Prostate gland (tissue), 2 donors: Measurements from ENCODE around the gene SHISAL1. TPM values are rescaled to one million over a fixed set of nuclear protein-coding genes. Genes with fewer than 3 reads are reported as not detected.

Experiments
- DNase-seq: peaks from one replicate; pipeline ENCODE4 v3.0.0-alpha.2; 2019; ENCODE audit warnings: low spot score
- H3K27ac ChIP-seq, 2 donors: fragments of 200-600 bp; sonication (generic); 2 replicates each; pipeline ENCODE4 v1.5.1; 2017 to 2019
- H3K27me3 ChIP-seq: fragments of 200-600 bp; sonication (generic); replicated peaks from 2 replicates; pipeline ENCODE4 v1.5.1; 2019; ENCODE audit not compliant: insufficient read depth
- H3K36me3 ChIP-seq, 2 donors: fragments of 200-600 bp; sonication (generic); 1 replicate in 1 of 2; 2 replicates in 1 of 2; pipeline versions ENCODE4 v1.5.1 to v1.8.1; 2017 to 2019
- H3K4me1 ChIP-seq: fragments of 200-600 bp; sonication (generic); replicated peaks from 2 replicates; pipeline ENCODE4 v1.5.1; 2019
- H3K4me3 ChIP-seq, 2 donors: fragments of 200-600 bp; sonication (generic); 2 replicates each; pipeline ENCODE4 v1.5.1; 2017 to 2019
- H3K9me3 ChIP-seq: fragments of 200-600 bp; sonication (generic); 2 replicates; pipeline ENCODE4 v1.5.1; 2017
- POLR2A ChIP-seq: fragments of 450-650 bp; IDR thresholded peaks from one replicate; pipeline ENCODE4 v1.6.1; 2016; ENCODE audit warnings: antibody characterized with exemption, mild to moderate bottlenecking
- POLR2AphosphoS5 ChIP-seq: sonication (generic); formaldehyde crosslinking; IDR thresholded peaks from one replicate; pipeline ENCODE4 v1.6.1; 2017; ENCODE audit warnings: antibody characterized with exemption
- WGBS: methylation state at CpG from one replicate; pipeline ENCODE4 v1.1.5; 2018; 5-methylcytosine and 5-hydroxymethylcytosine counted together
- intact Hi-C: fragments of 100-400 bp; cut with DNase I; formaldehyde crosslinking; loops from one replicate; pipeline ENCODE4 v1.14.2; 2022
- total RNA-seq, 2 donors: library from RNA; depleted of rRNA; stranded (reverse); fragments of >200 nt; gene quantifications; one replicate each; pipeline ENCODE4 v1.1.0, GENCODE V29; 2016
- TF ChIP-seq, protein P1 (sequence below), 4 experiments: fragments of 200-600 bp in 2 of 4; fragments of 450-650 bp in 2 of 4; sonication (generic) in 2 of 4; IDR thresholded peaks; 1 replicate in 3 of 4; 2 replicates in 1 of 4; pipeline ENCODE4 v1.5.1; 2016 to 2019; ENCODE audit warnings: antibody characterized with exemption in 4 of 4, mild to moderate bottlenecking in 2 of 4, moderate library complexity in 2 of 4

The SHISAL1 gene
- total RNA-seq, 2 donors from 2014 or later, result 1.8 to 7.8 TPM

DNA sequence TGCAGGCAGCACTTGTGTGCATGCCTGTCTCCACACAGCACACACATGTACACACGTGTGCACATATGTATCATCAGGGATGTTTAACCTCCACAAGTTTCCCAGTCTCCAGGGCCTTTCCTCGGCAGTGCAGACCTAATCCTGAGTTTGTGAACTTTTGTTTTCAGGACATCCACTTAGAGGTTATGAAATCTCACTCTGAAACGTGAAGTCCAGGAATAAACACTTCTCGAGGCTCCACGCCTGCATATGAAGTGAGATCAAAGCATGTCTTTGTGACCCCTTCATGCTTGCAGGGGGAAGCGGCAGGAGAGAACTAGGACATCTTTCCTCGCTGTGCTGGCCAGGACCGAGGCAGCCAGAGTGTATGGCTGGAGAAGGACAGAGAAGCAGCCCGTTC is 3.1 kb downstream of the SHISAL1 start:
- Histone ChIP-seq H3K27me3 (no peaks in the 10 kb centered on the region), H3K9me3 (no peaks in the 10 kb centered on the region), H3K4me3 (no peak overlapping the region), H3K27ac (peak overlapping the region in 1 of 2 donors; percentile 50), H3K36me3 (no peaks in the 10 kb centered on the region), H3K4me1 (no peaks in the 10 kb centered on the region)
- TF ChIP-seq POLR2AphosphoS5, result peak; percentile 27
- TF ChIP-seq, protein P1, sequence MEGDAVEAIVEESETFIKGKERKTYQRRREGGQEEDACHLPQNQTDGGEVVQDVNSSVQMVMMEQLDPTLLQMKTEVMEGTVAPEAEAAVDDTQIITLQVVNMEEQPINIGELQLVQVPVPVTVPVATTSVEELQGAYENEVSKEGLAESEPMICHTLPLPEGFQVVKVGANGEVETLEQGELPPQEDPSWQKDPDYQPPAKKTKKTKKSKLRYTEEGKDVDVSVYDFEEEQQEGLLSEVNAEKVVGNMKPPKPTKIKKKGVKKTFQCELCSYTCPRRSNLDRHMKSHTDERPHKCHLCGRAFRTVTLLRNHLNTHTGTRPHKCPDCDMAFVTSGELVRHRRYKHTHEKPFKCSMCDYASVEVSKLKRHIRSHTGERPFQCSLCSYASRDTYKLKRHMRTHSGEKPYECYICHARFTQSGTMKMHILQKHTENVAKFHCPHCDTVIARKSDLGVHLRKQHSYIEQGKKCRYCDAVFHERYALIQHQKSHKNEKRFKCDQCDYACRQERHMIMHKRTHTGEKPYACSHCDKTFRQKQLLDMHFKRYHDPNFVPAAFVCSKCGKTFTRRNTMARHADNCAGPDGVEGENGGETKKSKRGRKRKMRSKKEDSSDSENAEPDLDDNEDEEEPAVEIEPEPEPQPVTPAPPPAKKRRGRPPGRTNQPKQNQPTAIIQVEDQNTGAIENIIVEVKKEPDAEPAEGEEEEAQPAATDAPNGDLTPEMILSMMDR (IDR thresholded peaks at IDR 0.05), result no peak
- DNase-seq, result no peak
- intact Hi-C loops, result no loop called here
- WGBS, result 58% methylated on average over 9 of the region's 9 CpGs

DNA sequence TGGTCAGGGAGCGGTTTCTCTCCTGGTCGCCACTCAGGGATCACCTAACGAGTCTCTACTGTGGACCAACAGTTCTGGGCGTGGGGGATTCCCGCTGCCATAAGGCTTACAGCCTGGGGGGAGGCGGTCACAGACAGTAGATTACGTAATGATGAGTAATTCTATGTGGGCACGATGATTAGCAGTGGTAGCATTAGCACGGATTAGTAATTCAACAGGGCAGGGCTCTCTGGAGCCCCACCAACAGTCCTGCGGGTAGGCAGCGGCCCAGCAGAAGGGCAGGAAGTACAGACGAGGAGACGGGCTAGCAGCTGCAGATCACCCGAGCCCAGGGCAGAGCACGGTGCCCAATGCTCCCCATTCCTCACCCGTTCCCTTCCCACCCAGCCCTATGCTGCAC is 3.6 kb downstream of the SHISAL1 start:
- 53% methylated on average over 16 of the region's 16 CpGs for WGBS
- no peak for TF ChIP-seq POLR2A
- no peak for TF ChIP-seq POLR2AphosphoS5
- TF ChIP-seq, protein P1 (IDR thresholded peaks at IDR 0.05), result no peak
- Histone ChIP-seq H3K9me3 (no peaks in the 10 kb centered on the region), H3K4me3 (no peak overlapping the region), H3K27ac (peak overlapping the region; percentile 50 to 52), H3K4me1 (no peaks in the 10 kb centered on the region), H3K36me3 (no peaks in the 10 kb centered on the region), H3K27me3 (no peaks in the 10 kb centered on the region)
- DNase-seq, result no peak
- intact Hi-C loops, result no loop called here

DNA sequence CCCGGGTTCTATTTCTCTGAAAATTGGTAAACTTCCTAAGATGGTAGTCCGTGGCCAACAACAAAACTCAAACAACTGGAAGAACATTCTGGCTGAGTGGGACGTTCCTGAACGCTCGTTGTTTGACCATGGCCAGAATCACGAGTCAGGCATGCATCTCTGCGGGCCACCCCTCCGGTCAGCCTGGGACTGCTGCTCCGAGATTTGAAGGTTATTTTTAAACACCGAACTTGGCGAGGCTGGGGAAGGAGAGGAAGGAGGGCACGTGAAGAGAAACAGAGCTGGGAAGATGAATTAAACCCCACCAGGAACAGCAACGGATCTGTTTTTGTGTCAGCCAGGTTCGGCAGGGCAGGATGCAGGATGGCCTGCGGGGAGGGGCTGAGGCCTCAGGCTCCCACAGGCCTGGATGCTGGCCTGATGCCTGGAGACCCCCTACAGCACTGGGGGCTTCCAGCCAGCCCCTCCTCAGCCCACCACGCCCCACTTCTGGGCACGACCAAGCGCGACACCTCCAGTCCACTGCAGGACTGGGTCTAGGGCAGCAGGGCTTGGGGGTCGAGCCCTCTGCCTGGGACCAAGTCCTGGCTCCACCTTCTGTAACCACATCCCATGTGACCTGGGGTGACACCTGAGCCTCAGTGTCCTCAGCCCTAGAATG is 5.1 kb downstream of the SHISAL1 start:
- no peak overlapping the region for H3K4me3 ChIP-seq
- no peaks in the 10 kb centered on the region for H3K4me1 ChIP-seq
- H3K27ac ChIP-seq, result peak overlapping the region; percentile 50 to 57
- no peak for DNase-seq
- H3K9me3 ChIP-seq, result no peaks in the 10 kb centered on the region
- intact Hi-C loops, result no loop called here
- WGBS, result 69% methylated on average over 20 of the region's 20 CpGs
- peak; percentile 47 for TF ChIP-seq POLR2AphosphoS5
- no peak for TF ChIP-seq POLR2A
- TF ChIP-seq, protein P1 (IDR thresholded peaks at IDR 0.05), result no peak
- H3K36me3 ChIP-seq, result no peaks in the 10 kb centered on the region
- no peaks in the 10 kb centered on the region for H3K27me3 ChIP-seq

DNA sequence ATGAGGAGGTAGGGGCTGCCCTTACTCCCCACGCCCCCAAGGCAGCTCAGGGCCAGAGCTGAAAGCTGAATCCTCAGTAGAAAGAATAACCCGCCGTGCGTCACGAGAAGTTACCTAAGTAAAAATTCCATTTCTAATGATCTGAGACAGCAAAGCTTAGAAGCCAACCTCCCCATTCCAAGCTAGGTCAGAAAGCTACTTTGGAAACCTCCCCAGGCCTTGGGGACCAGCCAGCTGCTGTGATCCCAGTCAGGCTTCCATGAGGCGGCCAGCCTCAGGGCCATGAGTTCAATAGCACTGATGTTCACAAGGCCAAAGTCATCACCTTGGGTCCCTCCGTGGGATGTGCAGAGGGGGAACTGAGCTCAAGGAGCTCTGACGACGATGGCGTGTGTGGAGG is 6.9 kb downstream of the SHISAL1 start:
- no peaks in the 10 kb centered on the region for H3K9me3 ChIP-seq
- TF ChIP-seq, protein P1 (IDR thresholded peaks at IDR 0.05), result no peak
- TF ChIP-seq POLR2AphosphoS5, result peak; percentile 29
- peak overlapping the region; percentile 13 to 43 for H3K27ac ChIP-seq
- no peaks in the 10 kb centered on the region for H3K4me1 ChIP-seq
- no peak for DNase-seq
- intact Hi-C loops, result no loop called here
- H3K36me3 ChIP-seq, result no peaks in the 10 kb centered on the region
- no peaks in the 10 kb centered on the region for H3K27me3 ChIP-seq
- 64% methylated on average over 10 of the region's 10 CpGs for whole genome bisulfite sequencing
- no peak overlapping the region for H3K4me3 ChIP-seq

DNA sequence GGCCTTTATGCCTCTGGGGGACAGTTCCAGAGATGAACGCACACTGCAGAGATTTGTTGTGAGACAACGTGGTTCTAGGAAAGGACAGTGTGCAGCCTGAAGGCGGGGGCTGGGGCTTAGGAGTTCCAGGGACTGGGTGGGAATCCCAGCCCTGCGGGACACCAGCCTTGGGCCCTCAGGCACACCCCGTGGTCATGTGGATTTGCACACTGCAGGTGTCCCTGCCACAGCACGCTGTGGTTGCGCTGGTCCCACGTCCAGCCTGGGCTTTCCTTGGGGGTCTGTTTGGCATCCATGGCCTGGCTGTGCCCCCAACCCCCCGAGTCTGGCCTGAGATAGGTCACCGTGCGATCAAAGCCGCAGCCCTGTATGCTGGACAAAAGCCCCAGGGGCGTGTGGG is 7.3 kb downstream of the SHISAL1 start:
- H3K4me1 ChIP-seq, result no peaks in the 10 kb centered on the region
- no peak for DNase-seq
- 83% methylated on average over 13 of the region's 13 CpGs for WGBS
- H3K27me3 ChIP-seq, result peaks cover 2% of the 10 kb centered on the region
- no peaks in the 10 kb centered on the region for H3K36me3 ChIP-seq
- intact Hi-C loops, result no loop called here
- TF ChIP-seq POLR2A, result no peak
- TF ChIP-seq, protein P1 (IDR thresholded peaks at IDR 0.05), result no peak
- no peak for TF ChIP-seq POLR2AphosphoS5
- no peak overlapping the region for H3K4me3 ChIP-seq
- no peaks in the 10 kb centered on the region for H3K9me3 ChIP-seq
- H3K27ac ChIP-seq, result peak overlapping the region; percentile 13 to 43
